ENCODE measurements around the gene KLF13.

GRCh38 chr15:31302778-31303725 is 23.6 kb upstream of the KLF13 start:
- peak in 4 of 12 donors; percentile 7 to 36 (median 30) for TF ChIP-seq CTCF (IDR thresholded peaks at IDR 0.05)
- no peak for TF ChIP-seq POLR2A (IDR thresholded peaks at IDR 0.05)
